ENCODE results near the gene NKAIN2.

- no peak for TF ChIP-seq EZH2 (IDR thresholded peaks at IDR 0.05; ENCODE audit: borderline replicate concordance, low read length)
- no peak for TF ChIP-seq CTCF (conservative IDR thresholded peaks at IDR 0.05 in 1 of 2, IDR thresholded peaks at IDR 0.05 in 1 of 2; ENCODE audit: extremely low read depth in 1 of 2, insufficient read depth in 1 of 2, low read depth in 1 of 2, low read length in 2 of 2)
These were observed 39.8 kb upstream of the NKAIN2 start for GRCh38 chr6:123763904-123764303.

All from mammary epithelial cell (primary cell).